Endothelial cell (in vitro differentiated cells): ENCODE data around the gene GPR139. TPM values are rescaled to one million over a fixed set of nuclear protein-coding genes. Genes with fewer than 3 reads are reported as not detected.
A peak's percentile ranks its signal among the peaks of the same experiment; 100 is the strongest.

ENCODE experiments used
- DNase-seq: peaks from one replicate; pipeline ENCODE4 v3.0.0; 2021; ENCODE audit warnings: low spot score
- H3K27ac Mint-ChIP-seq: one replicate; pipeline ENCODE4 v1.8.0; 2021; ENCODE audit warnings: mixed read lengths, inconsistent platforms; ENCODE audit not compliant: unreplicated experiment
- H3K27me3 Mint-ChIP-seq: one replicate; pipeline ENCODE4 v1.8.0; 2021; ENCODE audit warnings: mild to moderate bottlenecking, moderate library complexity, mixed read lengths, inconsistent platforms; ENCODE audit not compliant: unreplicated experiment
- H3K36me3 Mint-ChIP-seq: one replicate; pipeline ENCODE4 v1.8.0; 2021; ENCODE audit warnings: mild to moderate bottlenecking, low read depth, mixed read lengths, inconsistent platforms; ENCODE audit not compliant: unreplicated experiment
- H3K4me1 Mint-ChIP-seq: one replicate; pipeline ENCODE4 v1.8.0; 2021; ENCODE audit warnings: mild to moderate bottlenecking, mixed read lengths, inconsistent platforms; ENCODE audit not compliant: unreplicated experiment
- H3K4me3 Mint-ChIP-seq: one replicate; pipeline ENCODE4 v1.8.0; 2021; ENCODE audit warnings: mild to moderate bottlenecking, mixed read lengths, inconsistent platforms; ENCODE audit not compliant: unreplicated experiment
- H3K9me3 Mint-ChIP-seq: one replicate; pipeline ENCODE4 v1.8.0; 2021; ENCODE audit warnings: mixed read lengths, inconsistent platforms; ENCODE audit not compliant: unreplicated experiment
- CTCF ChIP-seq: fragments of 200-600 bp; sonication (generic); IDR thresholded peaks from one replicate; pipeline ENCODE4 v1.5.0; 2021; ENCODE audit warnings: antibody characterized with exemption; ENCODE audit not compliant: unreplicated experiment
- total RNA-seq: library from RNA; stranded (reverse); fragmentation: NEBNext Ultra II Directional; extraction: Animal tissue kit (Norgen Biotek cat#: 25700); gene quantifications from one replicate; pipeline ENCODE4 v1.2.1, GENCODE V29; 2021; ENCODE audit not compliant: unreplicated experiment

GPR139 gene
- total RNA-seq, 1 donor from 2014 or later = not detected

DNA sequence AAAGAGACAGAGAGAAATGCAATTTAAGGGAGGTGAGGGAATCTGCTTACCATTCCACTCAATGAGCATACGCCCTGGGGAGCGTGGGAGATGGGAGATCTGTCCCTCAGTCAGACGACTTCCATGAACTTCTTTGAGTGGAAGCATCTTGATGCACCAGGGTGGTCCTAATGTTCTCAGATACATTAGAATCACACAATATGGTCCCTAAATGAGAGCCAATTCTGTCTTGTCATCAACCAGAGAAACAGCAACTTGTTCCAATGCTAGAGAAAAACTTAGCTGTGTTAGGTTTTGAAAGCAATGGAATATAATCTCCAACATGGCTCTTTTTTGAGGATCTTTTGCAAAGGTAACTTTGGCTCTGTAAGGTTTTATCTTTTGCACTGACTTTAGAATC, 44.1 kb downstream of the GPR139 start:
- no peak for DNase-seq
- no peaks in the 10 kb centered on the region for H3K36me3 Mint-ChIP-seq
- no peak overlapping the region for H3K27ac Mint-ChIP-seq
- TF ChIP-seq CTCF = no peak
- no peaks in the 10 kb centered on the region for H3K9me3 Mint-ChIP-seq
- H3K27me3 Mint-ChIP-seq = no peaks in the 10 kb centered on the region
- H3K4me3 Mint-ChIP-seq = no peak overlapping the region
- peaks cover 2% of the 10 kb centered on the region for H3K4me1 Mint-ChIP-seq

DNA sequence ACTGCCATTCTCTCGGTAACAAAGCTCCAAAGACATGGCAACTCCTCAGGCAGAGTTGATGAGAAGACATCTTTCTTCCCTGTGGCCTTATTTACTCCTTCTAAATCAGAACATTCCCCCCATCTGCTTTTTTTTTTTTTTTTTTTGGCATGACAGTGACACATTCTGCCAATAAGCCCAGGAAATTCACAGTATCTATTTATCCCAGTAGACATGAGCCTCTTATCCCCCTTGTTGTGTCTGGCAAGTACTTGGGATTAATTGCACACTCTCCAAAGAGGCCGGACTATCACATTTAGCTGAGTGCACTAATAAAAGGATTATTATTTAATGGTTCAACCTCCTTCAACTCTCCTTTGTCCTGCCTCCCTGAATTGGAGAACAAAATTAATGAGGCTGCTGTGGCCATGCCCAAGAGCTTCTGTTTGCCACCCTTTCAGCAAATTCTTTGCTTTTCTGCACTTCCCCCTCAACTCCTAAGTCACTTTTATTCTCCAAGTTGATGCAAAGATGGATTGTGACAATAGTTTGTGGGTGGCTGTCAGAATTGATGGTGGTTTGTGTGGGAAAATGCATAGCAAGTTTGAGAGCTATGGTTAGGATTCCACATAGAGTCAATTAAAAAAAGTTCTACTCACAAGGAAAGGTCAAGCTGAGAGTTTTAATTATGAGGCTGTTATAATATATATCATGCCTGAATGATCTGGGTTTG, 47.2 kb downstream of the GPR139 start:
- no peak for DNase-seq
- H3K9me3 Mint-ChIP-seq = no peaks in the 10 kb centered on the region
- peaks cover 2% of the 10 kb centered on the region for H3K4me1 Mint-ChIP-seq
- no peak overlapping the region for H3K4me3 Mint-ChIP-seq
- H3K27ac Mint-ChIP-seq = no peak overlapping the region
- H3K36me3 Mint-ChIP-seq = no peaks in the 10 kb centered on the region
- no peaks in the 10 kb centered on the region for H3K27me3 Mint-ChIP-seq
- TF ChIP-seq CTCF = no peak

DNA sequence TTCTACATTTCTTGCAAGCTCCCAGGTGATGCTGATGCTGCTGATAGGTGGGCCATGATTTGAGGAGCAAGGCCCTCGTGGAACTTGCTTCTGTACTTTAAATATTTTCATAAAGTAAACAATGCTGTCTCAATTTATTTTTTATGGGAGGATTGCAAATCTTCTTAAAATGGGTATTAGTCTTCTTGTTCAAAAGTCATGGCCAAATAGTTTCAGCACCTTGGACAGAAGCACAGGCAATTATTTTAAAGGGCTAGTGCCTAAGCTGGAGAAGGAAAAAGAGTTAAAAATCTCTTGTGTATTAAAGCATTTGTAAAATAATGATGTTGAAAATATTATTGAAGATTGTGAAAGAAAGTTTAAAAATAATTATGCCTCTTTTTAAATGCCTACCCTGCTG, 50.5 kb downstream of the GPR139 start:
- Mint-ChIP-seq H3K27ac (no peak overlapping the region), H3K36me3 (no peaks in the 10 kb centered on the region), H3K4me3 (no peak overlapping the region), H3K4me1 (peaks cover 2% of the 10 kb centered on the region), H3K27me3 (no peaks in the 10 kb centered on the region), H3K9me3 (no peaks in the 10 kb centered on the region)
- TF ChIP-seq CTCF = no peak
- peak; percentile 35 for DNase-seq

- no peaks in the 10 kb centered on the region for H3K27me3 Mint-ChIP-seq
- H3K9me3 Mint-ChIP-seq = no peaks in the 10 kb centered on the region
- H3K27ac Mint-ChIP-seq = no peak overlapping the region
- H3K4me3 Mint-ChIP-seq = no peak overlapping the region
- no peak for DNase-seq
- H3K36me3 Mint-ChIP-seq = no peaks in the 10 kb centered on the region
- no peak for TF ChIP-seq CTCF
- H3K4me1 Mint-ChIP-seq = peaks cover under 1% of the 10 kb centered on the region
Observed at GRCh38 chr16:20020976-20021375, 52.7 kb downstream of the GPR139 start.

- Mint-ChIP-seq H3K27me3 (no peaks in the 10 kb centered on the region), H3K4me3 (no peak overlapping the region), H3K36me3 (no peaks in the 10 kb centered on the region), H3K4me1 (no peaks in the 10 kb centered on the region), H3K9me3 (no peaks in the 10 kb centered on the region), H3K27ac (no peak overlapping the region)
- no peak for TF ChIP-seq CTCF
- DNase-seq = no peak
Observed at GRCh38 chr16:20020083-20020482, 53.6 kb downstream of the GPR139 start.
